Fibroblast of villous mesenchyme (primary cell): ENCODE measurements around the gene CEL. TPM values are rescaled to one million over a fixed set of nuclear protein-coding genes. Genes with fewer than 3 reads are reported as not detected.
"Not testable (repeated sequence)": the region's sequence is repeated elsewhere in the genome, so short reads cannot be mapped to it uniquely, and the experiment has no call there.

ENCODE experiments used
- DNase-seq: peaks from one replicate; pipeline ENCODE4 v3.0.0-alpha.2; 2010; ENCODE audit warnings: low read depth
- H3K4me3 ChIP-seq: 2 replicates; pipeline ENCODE4 v1.5.1; 2011; ENCODE audit warnings: low read depth, mild to moderate bottlenecking, low read length
- total RNA-seq: library from RNA; depleted of rRNA; stranded (reverse); fragments of >200 nt; gene quantifications from 2 replicates; pipeline ENCODE4 v1.2.3, GENCODE V29; 2012
- TF ChIP-seq, protein P1 (sequence below): IDR thresholded peaks from 2 replicates; pipeline ENCODE4 v1.5.1; 2012; ENCODE audit warnings: low read depth, mild to moderate bottlenecking, low read length; ENCODE audit not compliant: insufficient read depth

Gene CEL
- total RNA-seq, 1 donor, result under 0.01 TPM

DNA sequence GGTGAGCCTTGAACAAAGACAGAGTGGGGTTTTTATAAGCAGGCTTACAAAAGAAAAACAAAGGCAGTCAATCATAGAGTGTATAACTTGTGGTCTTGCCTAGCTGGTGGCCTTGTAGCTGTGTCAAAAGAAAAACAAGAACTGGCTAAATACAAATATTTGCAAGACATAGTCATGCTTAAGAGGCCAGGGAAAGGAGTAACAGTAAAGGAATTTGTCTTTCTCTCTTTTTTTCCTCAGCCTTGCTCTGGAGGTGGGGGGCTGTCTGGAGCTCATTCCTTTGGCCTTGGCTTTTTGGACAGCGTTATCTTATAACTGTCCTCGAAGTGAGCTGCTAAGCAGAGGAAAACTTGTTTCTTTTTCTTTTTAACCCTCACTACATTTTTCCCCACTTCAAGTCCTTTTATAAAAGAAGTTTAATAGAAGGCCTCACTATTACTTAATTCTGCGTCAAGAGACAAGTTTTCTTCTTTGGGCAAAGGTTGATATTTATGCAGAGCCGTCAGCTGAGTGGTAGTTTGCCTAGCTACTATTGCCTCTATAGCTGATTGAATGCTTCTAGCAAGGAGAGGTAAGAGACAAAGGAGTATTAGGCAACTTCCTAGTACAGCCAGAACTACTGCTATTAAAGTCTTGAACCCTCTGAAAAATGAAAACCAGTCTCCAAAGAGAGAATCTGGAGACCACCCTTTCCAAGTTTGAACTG, 14.3 kb downstream of the CEL start:
- TF ChIP-seq, protein P1, sequence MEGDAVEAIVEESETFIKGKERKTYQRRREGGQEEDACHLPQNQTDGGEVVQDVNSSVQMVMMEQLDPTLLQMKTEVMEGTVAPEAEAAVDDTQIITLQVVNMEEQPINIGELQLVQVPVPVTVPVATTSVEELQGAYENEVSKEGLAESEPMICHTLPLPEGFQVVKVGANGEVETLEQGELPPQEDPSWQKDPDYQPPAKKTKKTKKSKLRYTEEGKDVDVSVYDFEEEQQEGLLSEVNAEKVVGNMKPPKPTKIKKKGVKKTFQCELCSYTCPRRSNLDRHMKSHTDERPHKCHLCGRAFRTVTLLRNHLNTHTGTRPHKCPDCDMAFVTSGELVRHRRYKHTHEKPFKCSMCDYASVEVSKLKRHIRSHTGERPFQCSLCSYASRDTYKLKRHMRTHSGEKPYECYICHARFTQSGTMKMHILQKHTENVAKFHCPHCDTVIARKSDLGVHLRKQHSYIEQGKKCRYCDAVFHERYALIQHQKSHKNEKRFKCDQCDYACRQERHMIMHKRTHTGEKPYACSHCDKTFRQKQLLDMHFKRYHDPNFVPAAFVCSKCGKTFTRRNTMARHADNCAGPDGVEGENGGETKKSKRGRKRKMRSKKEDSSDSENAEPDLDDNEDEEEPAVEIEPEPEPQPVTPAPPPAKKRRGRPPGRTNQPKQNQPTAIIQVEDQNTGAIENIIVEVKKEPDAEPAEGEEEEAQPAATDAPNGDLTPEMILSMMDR, result no peak
- no peak overlapping the region for H3K4me3 ChIP-seq
- peak; percentile 75 for DNase-seq

DNA sequence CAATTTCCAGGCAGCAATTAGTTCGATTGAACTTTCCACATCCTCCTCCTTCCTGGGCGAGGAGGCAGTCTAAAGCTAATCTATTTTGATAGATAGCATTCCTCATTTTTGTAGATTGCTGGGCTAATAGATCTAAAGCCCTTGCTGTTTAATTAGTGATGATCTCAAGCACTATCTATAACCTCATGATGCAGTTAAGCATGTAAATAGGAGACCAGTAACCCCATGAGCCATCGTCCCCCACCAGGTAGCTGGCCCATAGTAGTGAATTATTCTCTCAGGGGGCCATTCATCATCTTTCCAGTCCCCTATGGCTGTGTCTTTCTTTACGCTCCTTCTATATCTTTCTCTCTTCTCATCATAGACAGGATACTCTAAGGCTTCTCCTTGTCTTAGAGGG, 14.9 kb downstream of the CEL start:
- DNase-seq, result no peak
- no peak overlapping the region for H3K4me3 ChIP-seq
- TF ChIP-seq, protein P1, result no peak

DNA sequence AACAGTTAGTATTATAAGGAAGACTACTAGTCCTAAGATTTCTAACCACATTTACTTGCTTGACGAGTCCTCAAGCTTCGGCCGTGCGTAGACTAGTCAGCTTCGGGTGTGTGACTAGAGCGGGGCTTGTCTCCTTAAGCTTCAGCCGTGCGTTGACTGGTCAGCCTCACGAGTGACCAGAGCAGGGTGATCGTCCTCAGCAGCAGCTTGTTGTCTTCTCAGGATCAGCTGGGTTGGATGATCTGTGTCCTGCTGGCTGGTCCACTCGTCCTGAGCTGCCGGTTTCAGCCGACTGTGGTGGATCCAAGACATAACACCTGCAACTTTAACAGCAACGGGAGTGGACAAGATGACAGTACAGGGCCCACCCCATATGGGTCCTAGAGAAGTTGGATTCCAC, 16.7 kb downstream of the CEL start:
- DNase-seq, result no peak
- H3K4me3 ChIP-seq, result no peak overlapping the region
- TF ChIP-seq, protein P1, result no peak

DNA sequence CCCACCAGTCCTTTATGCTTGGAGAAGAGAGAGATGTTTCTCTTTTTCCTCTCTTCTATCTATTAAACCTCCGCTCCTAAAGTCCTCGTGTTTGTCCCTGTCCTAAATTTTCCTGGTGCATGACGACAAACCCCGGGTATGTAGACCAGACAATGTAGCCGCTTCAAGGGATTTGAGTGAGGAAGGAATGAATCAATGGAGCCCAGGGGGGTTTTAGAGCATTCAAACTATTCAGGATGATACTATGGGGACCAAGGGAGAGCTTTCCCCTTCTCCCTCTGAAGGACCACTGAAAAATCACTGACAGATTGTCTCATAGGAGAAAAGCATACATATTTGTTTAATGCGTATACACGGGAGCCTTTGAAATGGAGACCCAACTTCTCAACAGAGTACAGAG, 18.4 kb downstream of the CEL start:
- no peak overlapping the region for H3K4me3 ChIP-seq
- TF ChIP-seq, protein P1, result no peak
- DNase-seq, result no peak

DNA sequence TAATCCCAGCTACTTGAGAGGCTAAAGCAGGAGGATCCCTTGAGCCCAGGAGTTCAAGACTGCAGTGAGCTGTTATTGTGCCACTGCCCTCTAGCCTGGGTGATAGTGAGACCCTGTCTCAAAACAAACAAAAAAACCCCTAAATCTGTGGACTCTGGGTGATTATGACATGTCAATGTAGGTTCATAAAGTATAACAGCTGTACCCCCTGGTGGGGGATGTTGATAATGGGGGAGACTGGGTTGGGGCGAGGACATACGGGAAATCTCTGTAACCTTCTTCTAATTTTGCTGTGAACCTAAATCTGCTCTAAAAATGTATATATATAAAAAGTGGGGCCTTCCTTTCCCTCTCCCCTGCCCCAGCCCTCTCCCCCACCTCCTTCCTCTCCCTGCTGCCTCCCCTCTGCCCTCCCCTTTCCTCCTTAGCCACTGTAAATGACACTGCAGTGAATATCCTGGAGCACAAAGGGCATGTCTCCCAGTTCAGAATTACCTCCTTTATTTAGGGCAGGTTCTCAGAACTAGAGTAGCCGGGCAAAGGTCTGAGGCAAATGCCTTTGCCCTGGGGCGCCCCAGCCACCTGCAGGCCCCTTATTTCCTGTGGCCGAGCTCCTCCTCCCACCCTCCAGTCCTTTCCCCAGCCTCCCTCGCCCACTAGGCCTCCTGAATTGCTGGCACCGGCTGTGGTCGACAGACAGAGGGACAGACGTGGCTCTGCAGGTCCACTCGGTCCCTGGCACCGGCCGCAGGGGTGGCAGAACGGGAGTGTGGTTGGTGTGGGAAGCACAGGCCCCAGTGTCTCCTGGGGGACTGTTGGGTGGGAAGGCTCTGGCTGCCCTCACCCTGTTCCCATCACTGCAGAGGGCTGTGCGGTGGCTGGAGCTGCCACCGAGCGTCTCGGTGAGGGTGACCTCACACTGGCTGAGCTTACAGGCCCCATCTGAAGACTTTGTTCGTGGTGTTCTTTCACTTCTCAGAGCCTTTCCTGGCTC, 19.3 kb downstream of the CEL start:
- H3K4me3 ChIP-seq, DNase-seq: not testable (repeated sequence)

DNA sequence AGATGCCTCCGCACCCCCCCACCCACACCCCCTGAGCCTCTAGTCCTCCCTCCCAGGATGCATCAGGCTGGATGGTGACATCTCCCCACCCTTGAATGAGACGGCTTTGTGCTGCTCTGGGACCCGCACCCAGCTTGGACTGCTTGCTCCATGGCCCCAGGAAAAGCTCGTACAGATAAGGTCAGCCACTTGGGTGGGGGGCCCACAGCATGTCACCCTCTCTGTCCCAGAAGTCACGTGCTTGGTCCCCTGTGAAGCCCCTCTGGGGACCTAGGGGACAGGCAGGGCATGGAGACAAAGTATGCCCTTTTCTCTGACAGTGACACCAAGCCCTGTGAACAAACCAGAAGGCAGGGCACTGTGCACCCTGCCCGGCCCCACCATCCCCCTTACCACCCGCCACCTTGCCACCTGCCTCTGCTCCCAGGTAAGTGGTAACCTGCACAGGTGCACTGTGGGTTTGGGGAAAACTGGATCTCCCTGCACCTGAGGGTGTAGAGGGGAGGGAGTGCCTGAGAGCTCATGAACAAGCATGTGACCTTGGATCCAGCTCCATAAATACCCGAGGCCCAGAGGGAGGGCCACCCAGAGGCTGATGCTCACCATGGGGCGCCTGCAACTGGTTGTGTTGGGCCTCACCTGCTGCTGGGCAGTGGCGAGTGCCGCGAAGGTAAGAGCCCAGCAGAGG, 20.3 kb downstream of the CEL start:
- not testable (repeated sequence) for DNase-seq, H3K4me3 ChIP-seq

DNA sequence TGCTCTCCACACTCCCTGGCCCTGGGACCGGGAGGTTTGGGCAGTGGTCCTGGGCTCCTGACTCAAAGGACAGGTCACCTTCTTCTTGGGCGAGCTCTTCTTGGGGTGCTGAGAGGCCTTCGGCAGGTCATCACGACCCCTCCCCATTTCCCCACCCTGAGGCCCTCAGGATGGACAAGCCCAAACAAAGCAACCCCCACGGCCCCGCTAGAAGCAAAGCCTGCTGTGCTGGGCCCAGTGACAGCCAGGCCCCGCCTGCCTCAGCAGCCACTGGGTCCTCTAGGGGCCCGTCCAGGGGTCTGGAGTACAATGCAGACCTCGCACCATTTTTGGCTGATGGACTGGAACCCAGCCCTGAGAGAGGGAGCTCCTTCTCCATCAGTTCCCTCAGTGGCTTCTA, 21.9 kb downstream of the CEL start:
- not testable (repeated sequence) for H3K4me3 ChIP-seq, DNase-seq

DNA sequence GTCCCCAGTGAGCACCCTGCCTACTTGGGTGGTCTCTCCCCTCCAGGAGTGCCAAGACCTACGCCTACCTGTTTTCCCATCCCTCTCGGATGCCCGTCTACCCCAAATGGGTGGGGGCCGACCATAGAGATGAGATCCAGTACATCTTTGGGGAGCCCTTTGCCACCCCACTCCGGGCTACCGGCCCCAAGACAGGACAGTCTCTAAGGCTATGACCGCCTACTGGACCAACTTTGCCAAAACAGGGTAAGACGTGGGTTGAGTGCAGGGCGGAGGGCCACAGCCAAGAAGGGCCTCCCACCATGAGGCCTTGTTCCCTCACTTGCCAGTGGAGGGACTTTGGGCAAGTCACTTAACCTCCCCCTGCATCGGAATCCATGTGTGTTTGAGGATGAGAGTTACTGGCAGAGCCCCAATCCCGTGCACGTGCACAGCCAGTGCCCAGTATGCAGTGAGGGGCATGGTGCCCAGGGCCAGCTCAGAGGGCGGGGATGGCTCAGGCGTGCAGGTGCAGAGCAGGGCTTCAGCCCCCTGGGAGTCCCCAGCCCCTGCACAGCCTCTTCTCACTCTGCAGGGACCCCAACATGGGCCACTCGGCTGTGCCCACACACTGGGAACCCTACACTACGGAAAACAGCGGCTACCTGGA, 24.6 kb downstream of the CEL start:
- not testable (repeated sequence) for H3K4me3 ChIP-seq, DNase-seq
